ENCODE data around the gene SLC28A1. TPM values are rescaled to one million over a fixed set of nuclear protein-coding genes. Genes with fewer than 3 reads are reported as not detected.
A peak's percentile ranks its signal among the peaks of the same experiment; 100 is the strongest.

Gene SLC28A1
- total RNA-seq (1 to 10 TPM in 1 of 4 donors, under 1 TPM in 3; 0.23 to 1.9 (median 0.44) TPM), polyA plus RNA-seq (under 1 TPM; 0.13 to 0.34 (median 0.21) TPM)
- long read RNA-seq, donor 1: 0 reads
- long read RNA-seq, donor 2: 0 reads

GRCh38 chr15:84883916-84884781, at the start of gene SLC28A1:
Gene SLC28A1 (plus strand): TSS chr15:84884662. CDS start chr15:84887761, 3,099 bp downstream.
- DNase-seq: no peak
- Histone ChIP-seq H3K9me3 (no peaks in the 10 kb centered on the region), H3K27me3 (ENCODE audit: insufficient read depth in 3 of 3, low read length in 2 of 3) (no peaks in the 10 kb centered on the region), H3K36me3 (ENCODE audit: insufficient read depth in 1 of 2, low read depth in 1 of 2) (no peaks in the 10 kb centered on the region), H3K27ac (no peak within 1 kb of the TSS), H3K4me1 (no peaks in the 10 kb centered on the region), H3K4me3 (no peak within 1 kb of the TSS)
- intact Hi-C loops (cut with DNase I): loop anchor here in 1 of 2 donors (5.0 kb wide), 1 partner anchor 43 kb away; no protein-coding TSS in a partner anchor
- WGBS, 3 donors: 63 to 68% (median 66%) methylated on average over 11 of the region's 11 CpGs
- no peak for TF ChIP-seq CTCF (IDR thresholded peaks at IDR 0.05)
- peak; percentile 59 to 82 (median 65) for ATAC-seq

- ATAC-seq: peak; percentile 67 to 74 (median 72)
- Histone ChIP-seq H3K36me3 (ENCODE audit: insufficient read depth in 1 of 2, low read depth in 1 of 2) (peaks cover 8 to 34% of the 10 kb centered on the region in 2 donors), H3K9me3 (no peaks in the 10 kb centered on the region), H3K4me1 (peaks cover 95% of the 10 kb centered on the region), H3K4me3 (peak overlapping the region; percentile 31), H3K27me3 (ENCODE audit: insufficient read depth in 3 of 3, low read length in 2 of 3) (no peaks in the 10 kb centered on the region), H3K27ac (peak overlapping the region; percentile 99)
- no peak for TF ChIP-seq CTCF (IDR thresholded peaks at IDR 0.05)
- WGBS, 3 donors: 40 to 45% (median 42%) methylated on average over 5 of the region's 5 CpGs
- DNase-seq: peak; percentile 54 to 87
- intact Hi-C loops (cut with DNase I): no loop called here
Observed at GRCh38 chr15:84834969-84835368, 49.5 kb upstream of the SLC28A1 start.

- intact Hi-C loops (cut with DNase I): no loop called here
- peaks cover 94% of the 10 kb centered on the region for H3K4me1 ChIP-seq
- WGBS, 3 donors: 38 to 52% (median 44%) methylated on average over 5 of the region's 5 CpGs
- peak; percentile 14 to 52 (median 24) for ATAC-seq
- peak overlapping the region; percentile 99 for H3K27ac ChIP-seq
- DNase-seq: no peak
- H3K36me3 ChIP-seq (ENCODE audit: insufficient read depth in 1 of 2, low read depth in 1 of 2): peaks cover 4 to 26% of the 10 kb centered on the region in 2 donors
- no peaks in the 10 kb centered on the region for H3K9me3 ChIP-seq
- TF ChIP-seq CTCF (IDR thresholded peaks at IDR 0.05): no peak
- H3K4me3 ChIP-seq: peak overlapping the region; percentile 31
- H3K27me3 ChIP-seq (ENCODE audit: insufficient read depth in 3 of 3, low read length in 2 of 3): no peaks in the 10 kb centered on the region
Observed at GRCh38 chr15:84835661-84836337, 48.7 kb upstream of the SLC28A1 start.

- ATAC-seq (no peak), DNase-seq (no peak)
- intact Hi-C loops (cut with DNase I): no loop called here
- Histone ChIP-seq H3K4me3 (no peak overlapping the region), H3K27me3 (ENCODE audit: insufficient read depth in 3 of 3, low read length in 2 of 3) (no peaks in the 10 kb centered on the region), H3K9me3 (no peaks in the 10 kb centered on the region), H3K36me3 (ENCODE audit: insufficient read depth in 1 of 2, low read depth in 1 of 2) (peaks cover 4 to 23% of the 10 kb centered on the region in 2 donors), H3K27ac (peak overlapping the region; percentile 99), H3K4me1 (peaks cover 93% of the 10 kb centered on the region)
- TF ChIP-seq CTCF (IDR thresholded peaks at IDR 0.05): no peak
- WGBS, 3 donors: 54 to 70% (median 67%) methylated on average over 1 of the region's 1 CpG
Observed at GRCh38 chr15:84836844-84837243, 47.6 kb upstream of the SLC28A1 start.

Data from psoas muscle (tissue), 8 donors.